GM12878 (cell line): Measurements from ENCODE around the gene TCF4. TPM values are rescaled to one million over a fixed set of nuclear protein-coding genes. Genes with fewer than 3 reads are reported as not detected.

Source experiments
- ATAC-seq: fragments of 200-7000 bp; cut with Tn5 transposase; 3 replicates; pipeline ENCODE4 v1.9.1; 2020; ENCODE audit warnings: mild to moderate bottlenecking, moderate library complexity
- BruUV-seq: library from RNA; stranded (reverse); fragments of 400-500 nt; replicated peaks from 2 replicates; lab custom pipeline; 2021; lab: Mats Ljungman, UMichigan
- CTCF ChIA-PET: fragments of 300-600 bp; sonication (Branson Sonifier 250); formaldehyde crosslinking; extraction: SDS; loops from one replicate; lab custom pipeline; 2021; ENCODE audit warnings: inconsistent platforms; lab: Yijun Ruan, JAX
- POLR2A ChIA-PET: fragments of 350-600 bp; formaldehyde crosslinking; extraction: SDS; loops from one replicate; lab custom pipeline; 2021; ENCODE audit warnings: inconsistent platforms; lab: Charles Lee
- RAD21 ChIA-PET: fragments of 300-600 bp; sonication (Branson Sonifier 250); formaldehyde crosslinking; loops from one replicate; lab custom pipeline; 2023; ENCODE audit warnings: antibody characterized with exemption; ENCODE audit not compliant: unreplicated experiment; lab: Charles Lee
- SMC1A ChIA-PET: fragments of 300-600 bp; sonication (Branson Sonifier 250); formaldehyde crosslinking; loops from one replicate; lab custom pipeline; 2023; ENCODE audit not compliant: unreplicated experiment, uncharacterized antibody; lab: Charles Lee
- DNase-seq: peaks from one replicate; pipeline ENCODE4 v3.0.0-alpha.2; 2011; ENCODE audit warnings: low read depth, low spot score
- FAIRE-seq: peaks from 3 replicates; lab custom pipeline; 2011; peaks lifted over from hg19 to GRCh38; lab: Jason Lieb, UNC
- H2AFZ ChIP-seq: 2 replicates; pipeline ENCODE4 v1.6.0; 2011; ENCODE audit warnings: low read depth, low read length, control low read depth; ENCODE audit not compliant: control insufficient read depth
- H3K27ac ChIP-seq: 2 replicates; pipeline ENCODE4 v1.5.1; 2011; ENCODE audit warnings: control low read depth; ENCODE audit not compliant: control insufficient read depth, insufficient read depth
- H3K27me3 ChIP-seq, 2 experiments: replicated peaks in 1 of 2; 2 replicates each; pipeline versions ENCODE4 v1.6.0 to v1.6.1; 2011; ENCODE audit warnings: low read length in 1 of 2; ENCODE audit not compliant: control insufficient read depth in 2 of 2, insufficient read depth in 2 of 2
- H3K36me3 ChIP-seq, 2 experiments: 2 replicates each; pipeline ENCODE4 v1.5.1; 2011; ENCODE audit warnings: low read length in 1 of 2; ENCODE audit not compliant: control insufficient read depth in 2 of 2, insufficient read depth in 2 of 2
- H3K4me1 ChIP-seq: 2 replicates; pipeline ENCODE4 v1.6.1; 2011; ENCODE audit warnings: mild to moderate bottlenecking, low read length, moderate library complexity, mixed read lengths; ENCODE audit not compliant: control insufficient read depth, insufficient read depth
- H3K4me2 ChIP-seq: 2 replicates; pipeline ENCODE4 v1.6.0; 2011; ENCODE audit warnings: control low read depth; ENCODE audit not compliant: control insufficient read depth, insufficient read depth
- H3K4me3 ChIP-seq: fragments of 200-600 bp; sonication (generic); 2 replicates; pipeline ENCODE4 v1.5.1; 2016
- H3K79me2 ChIP-seq: 2 replicates; pipeline ENCODE4 v1.6.0; 2011; ENCODE audit warnings: low read length; ENCODE audit not compliant: control insufficient read depth, insufficient read depth
- H3K9ac ChIP-seq: 2 replicates; pipeline ENCODE4 v1.8.0; 2011; ENCODE audit warnings: low read length, control low read depth, mixed read lengths; ENCODE audit not compliant: control insufficient read depth, insufficient read depth
- H3K9me3 ChIP-seq: replicated peaks from 3 replicates; pipeline ENCODE4 v1.5.1; 2011; ENCODE audit warnings: mild to moderate bottlenecking, low read length; ENCODE audit not compliant: control insufficient read depth, insufficient read depth
- H4K20me1 ChIP-seq: 2 replicates; pipeline ENCODE4 v1.6.0; 2011; ENCODE audit not compliant: control insufficient read depth, insufficient read depth
- BMI1 ChIP-seq: fragments of 450-650 bp; IDR thresholded peaks from 2 replicates; pipeline ENCODE4 v1.6.1; 2016; ENCODE audit warnings: mild to moderate bottlenecking, moderate library complexity, borderline replicate concordance
- CBFB ChIP-seq: IDR thresholded peaks from 2 replicates; pipeline ENCODE4 v1.6.1; 2016; ENCODE audit warnings: antibody characterized with exemption, low read depth
- MYC ChIP-seq: IDR thresholded peaks from 2 replicates; pipeline ENCODE4 v1.6.1; 2011; ENCODE audit warnings: mild to moderate bottlenecking, low read length, moderate library complexity, inconsistent platforms; ENCODE audit not compliant: insufficient read depth, insufficient replicate concordance, insufficient read length, severe bottlenecking
- NR2C1 ChIP-seq: fragments of 450-650 bp; IDR thresholded peaks from 2 replicates; pipeline ENCODE4 v1.6.1; 2017; ENCODE audit warnings: antibody characterized with exemption, mild to moderate bottlenecking, moderate library complexity
- RELA ChIP-seq: fragments of 450-650 bp; IDR thresholded peaks from 2 replicates; pipeline ENCODE4 v1.8.0; 2014; ENCODE audit warnings: borderline replicate concordance; ENCODE audit not compliant: partially characterized antibody
- SUZ12 ChIP-seq: fragments of 200-600 bp; sonication (generic); IDR thresholded peaks from one replicate; pipeline ENCODE4 v1.6.1; 2018; ENCODE audit warnings: antibody characterized with exemption, mild to moderate bottlenecking; ENCODE audit not compliant: unreplicated experiment
- TCF7 ChIP-seq: IDR thresholded peaks from 2 replicates; pipeline ENCODE4 v1.6.1; 2014; ENCODE audit warnings: antibody characterized with exemption, borderline replicate concordance
- WGBS: methylation state at CpG from one replicate; pipeline ENCODE4 v1.1.6; 2016; ENCODE audit warnings: low lambda C conversion rate; ENCODE audit not compliant: insufficient replicate concordance, insufficient coverage; ENCODE audit errors: missing lambda C conversion rate; 5-methylcytosine and 5-hydroxymethylcytosine counted together
- in situ Hi-C: fragments of 300-500 bp; cut with MboI; formaldehyde crosslinking; loops from 9 replicates; pipeline ENCODE4 v1.14.3; 2018; ENCODE audit warnings: mixed read lengths
- intact Hi-C: fragments of 100-400 bp; cut with micrococcal nuclease; formaldehyde crosslinking; loops from one replicate; pipeline ENCODE4 v1.14.2; 2022; ENCODE audit not compliant: unreplicated experiment
- polyA plus RNA-seq, 11 experiments: library from polyadenylated mRNA; depleted of rRNA in 4 of 11; unstranded in 6 of 11; stranded (reverse) in 5 of 11; fragments of >200 nt; fragmentation: Nextera tagmentation in 4 of 11; fragmentation: Illumina TruSeq in 1 of 11; extraction: Ambion mirVana in 4 of 11; extraction: Trizol in 1 of 11; gene quantifications; 1 replicate in 1 of 11; 2 replicates in 10 of 11; pipeline versions ENCODE4 v1.2.1 to v1.2.3, GENCODE V29; 2011 to 2016; ENCODE audit warnings: inconsistent platforms in 2 of 11, missing spikeins in 2 of 11, low read depth in 1 of 11
- total RNA-seq, 4 experiments: library from RNA; depleted of rRNA in 3 of 4; stranded (reverse); fragments of >200 nt in 3 of 4; fragmentation: Illumina TruSeq in 1 of 4; extraction: Trizol in 1 of 4; gene quantifications; 2 replicates each; pipeline versions ENCODE4 v1.2.1 to v1.2.3, GENCODE V29; 2013 to 2021
- TF ChIP-seq, protein P1 (sequence below): fragments of 450-650 bp; IDR thresholded peaks from 2 replicates; pipeline ENCODE4 v1.6.1; 2017; ENCODE audit warnings: mild to moderate bottlenecking, moderate library complexity
- TF ChIP-seq, protein P2 (sequence below): IDR thresholded peaks from 2 replicates; pipeline ENCODE4 v1.6.1; 2012; ENCODE audit warnings: low read depth, low read length, improper control_type of control experiment

Gene TCF4
- total and polyA plus RNA-seq, 10 of the 15 experiments (the other 5 are each of a cell fraction or from before 2014, with no cell fraction given): 15.2 to 94.0 (median 31.5) TPM

DNA sequence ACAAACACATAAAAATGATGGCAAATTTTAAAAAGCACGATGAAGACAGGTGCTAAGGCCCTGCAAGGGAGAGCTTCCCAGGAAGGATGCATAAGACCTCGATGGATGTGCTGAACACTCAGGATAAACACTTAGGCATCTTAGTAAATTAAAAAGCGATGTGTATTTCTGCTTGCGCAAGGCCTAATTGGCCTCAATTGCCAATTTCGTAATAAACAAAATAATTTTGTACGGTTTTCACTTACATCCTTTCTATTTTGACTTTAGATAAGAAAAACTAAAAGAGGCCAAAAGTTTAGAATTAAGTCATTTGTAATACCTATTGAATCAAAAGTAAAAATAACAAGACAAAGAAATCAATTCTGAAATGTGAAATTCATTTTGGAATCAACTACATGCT is 189.1 kb downstream of the TCF4 start:
- in situ Hi-C loops (no loop called here), intact Hi-C loops (no loop called here)
- no peak overlapping the region for H3K4me2 ChIP-seq
- DNase-seq: no peak
- ChIA-PET CTCF (interaction anchor here (2.8 kb wide), 1 partner anchor 164 kb away, joined by 10 read pairs; no protein-coding TSS in a partner anchor), RAD21 (no interaction called here), POLR2A (no interaction called here), SMC1A (interaction anchor here (1.3 to 1.4 kb wide), 2 partner anchors 11 to 14 kb away, joined by 4 to 5 read pairs; no protein-coding TSS in a partner anchor)
- no peak for ATAC-seq
- no peaks in the 10 kb centered on the region for H3K4me1 ChIP-seq
- no peak overlapping the region for H3K4me3 ChIP-seq
- no peaks in the 10 kb centered on the region for H4K20me1 ChIP-seq
- 73% methylated on average over 6 of the region's 6 CpGs for WGBS
- no peak for FAIRE-seq
- H3K27ac ChIP-seq: no peak overlapping the region
- TF ChIP-seq SUZ12: no peak
- no peak overlapping the region for H3K9ac ChIP-seq
- no TSS peak for BruUV-seq
- H3K36me3 ChIP-seq: no peaks in the 10 kb centered on the region
- H3K9me3 ChIP-seq: no peaks in the 10 kb centered on the region
- no peaks in the 10 kb centered on the region for H3K79me2 ChIP-seq
- H3K27me3 ChIP-seq: no peaks in the 10 kb centered on the region; a peak in 1 of 4 replicates
- no peak overlapping the region for H2AFZ ChIP-seq

DNA sequence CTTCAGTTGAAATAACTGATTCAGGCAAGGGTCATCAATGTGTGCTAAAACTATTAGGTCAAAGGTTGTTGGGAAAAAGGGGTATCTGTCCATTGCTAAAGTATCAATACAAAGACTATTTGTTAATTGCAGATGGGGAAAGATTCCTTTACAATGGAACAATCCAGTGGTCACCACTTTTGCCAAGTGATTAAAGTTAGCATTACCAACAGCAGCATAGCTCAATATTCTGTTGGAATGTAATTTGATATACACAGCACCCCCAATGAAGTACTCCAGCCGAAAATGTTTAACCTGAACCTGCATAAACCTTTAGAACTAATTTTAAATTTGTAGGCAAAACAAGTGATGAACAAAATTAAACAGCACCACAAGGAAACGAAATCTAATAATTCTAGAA is 191.0 kb downstream of the TCF4 start:
- CTCF ChIA-PET: interaction anchor here (0.9 to 2.8 kb wide), 2 partner anchors 14 to 162 kb away, joined by 3 to 10 read pairs; no protein-coding TSS in a partner anchor
- WGBS: 0% methylated on average over 2 of the region's 2 CpGs
- Histone ChIP-seq H3K79me2 (no peaks in the 10 kb centered on the region), H4K20me1 (no peaks in the 10 kb centered on the region), H3K9ac (no peak overlapping the region), H3K4me2 (no peak overlapping the region), H3K27ac (no peak overlapping the region), H3K36me3 (no peaks in the 10 kb centered on the region), H3K27me3 (no peaks in the 10 kb centered on the region), H2AFZ (no peak overlapping the region), H3K9me3 (no peaks in the 10 kb centered on the region), H3K4me3 (no peak overlapping the region), H3K4me1 (no peaks in the 10 kb centered on the region)
- SMC1A ChIA-PET: interaction anchor here (1.5 kb wide), 1 partner anchor 19 kb away, joined by 4 read pairs; no protein-coding TSS in a partner anchor
- in situ Hi-C loops: no loop called here
- RAD21 ChIA-PET: interaction anchor here (0.9 kb wide), 1 partner anchor 162 kb away, joined by 3 read pairs; no protein-coding TSS in a partner anchor
- POLR2A ChIA-PET: no interaction called here
- no TSS peak for BruUV-seq
- FAIRE-seq: no peak
- intact Hi-C loops: no loop called here
- no peak for DNase-seq
- no peak for ATAC-seq
- TF ChIP-seq, protein P1, sequence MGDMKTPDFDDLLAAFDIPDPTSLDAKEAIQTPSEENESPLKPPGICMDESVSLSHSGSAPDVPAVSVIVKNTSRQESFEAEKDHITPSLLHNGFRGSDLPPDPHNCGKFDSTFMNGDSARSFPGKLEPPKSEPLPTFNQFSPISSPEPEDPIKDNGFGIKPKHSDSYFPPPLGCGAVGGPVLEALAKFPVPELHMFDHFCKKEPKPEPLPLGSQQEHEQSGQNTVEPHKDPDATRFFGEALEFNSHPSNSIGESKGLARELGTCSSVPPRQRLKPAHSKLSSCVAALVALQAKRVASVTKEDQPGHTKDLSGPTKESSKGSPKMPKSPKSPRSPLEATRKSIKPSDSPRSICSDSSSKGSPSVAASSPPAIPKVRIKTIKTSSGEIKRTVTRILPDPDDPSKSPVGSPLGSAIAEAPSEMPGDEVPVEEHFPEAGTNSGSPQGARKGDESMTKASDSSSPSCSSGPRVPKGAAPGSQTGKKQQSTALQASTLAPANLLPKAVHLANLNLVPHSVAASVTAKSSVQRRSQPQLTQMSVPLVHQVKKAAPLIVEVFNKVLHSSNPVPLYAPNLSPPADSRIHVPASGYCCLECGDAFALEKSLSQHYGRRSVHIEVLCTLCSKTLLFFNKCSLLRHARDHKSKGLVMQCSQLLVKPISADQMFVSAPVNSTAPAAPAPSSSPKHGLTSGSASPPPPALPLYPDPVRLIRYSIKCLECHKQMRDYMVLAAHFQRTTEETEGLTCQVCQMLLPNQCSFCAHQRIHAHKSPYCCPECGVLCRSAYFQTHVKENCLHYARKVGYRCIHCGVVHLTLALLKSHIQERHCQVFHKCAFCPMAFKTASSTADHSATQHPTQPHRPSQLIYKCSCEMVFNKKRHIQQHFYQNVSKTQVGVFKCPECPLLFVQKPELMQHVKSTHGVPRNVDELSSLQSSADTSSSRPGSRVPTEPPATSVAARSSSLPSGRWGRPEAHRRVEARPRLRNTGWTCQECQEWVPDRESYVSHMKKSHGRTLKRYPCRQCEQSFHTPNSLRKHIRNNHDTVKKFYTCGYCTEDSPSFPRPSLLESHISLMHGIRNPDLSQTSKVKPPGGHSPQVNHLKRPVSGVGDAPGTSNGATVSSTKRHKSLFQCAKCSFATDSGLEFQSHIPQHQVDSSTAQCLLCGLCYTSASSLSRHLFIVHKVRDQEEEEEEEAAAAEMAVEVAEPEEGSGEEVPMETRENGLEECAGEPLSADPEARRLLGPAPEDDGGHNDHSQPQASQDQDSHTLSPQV: no peak
- TF ChIP-seq BMI1 (no peak), CBFB (no peak), MYC (no peak), RELA (no peak), NR2C1 (no peak), TCF7 (no peak)
- TF ChIP-seq, protein P2, sequence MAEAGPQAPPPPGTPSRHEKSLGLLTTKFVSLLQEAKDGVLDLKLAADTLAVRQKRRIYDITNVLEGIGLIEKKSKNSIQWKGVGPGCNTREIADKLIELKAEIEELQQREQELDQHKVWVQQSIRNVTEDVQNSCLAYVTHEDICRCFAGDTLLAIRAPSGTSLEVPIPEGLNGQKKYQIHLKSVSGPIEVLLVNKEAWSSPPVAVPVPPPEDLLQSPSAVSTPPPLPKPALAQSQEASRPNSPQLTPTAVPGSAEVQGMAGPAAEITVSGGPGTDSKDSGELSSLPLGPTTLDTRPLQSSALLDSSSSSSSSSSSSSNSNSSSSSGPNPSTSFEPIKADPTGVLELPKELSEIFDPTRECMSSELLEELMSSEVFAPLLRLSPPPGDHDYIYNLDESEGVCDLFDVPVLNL: no peak
